Testis (tissue), 2 donors: ENCODE measurements around the gene DENND1A.

Experiments used
- CTCF ChIP-seq, 3 experiments: fragments of 450-650 bp in 2 of 3; fragments of 200-600 bp in 1 of 3; sonication (generic) in 1 of 3; IDR thresholded peaks; one replicate each; pipeline ENCODE4 v1.5.1; 2016 to 2019; ENCODE audit warnings: antibody characterized with exemption in 3 of 3, mild to moderate bottlenecking in 2 of 3, moderate library complexity in 1 of 3
- POLR2A ChIP-seq: fragments of 450-650 bp; IDR thresholded peaks from one replicate; pipeline ENCODE4 v1.6.1; 2017; ENCODE audit warnings: antibody characterized with exemption, mild to moderate bottlenecking, moderate library complexity

GRCh38 chr9:123426406-123426805 lies 503.5 kb downstream of the DENND1A start:
- no peak for TF ChIP-seq CTCF (IDR thresholded peaks at IDR 0.05)
- TF ChIP-seq POLR2A, result no peak
